GM23338 (cell line): ENCODE measurements around the gene GET4. TPM values are rescaled to one million over a fixed set of nuclear protein-coding genes. Genes with fewer than 3 reads are reported as not detected.

Experiments
- ATAC-seq: fragments of 200-7000 bp; cut with Tn5 transposase; 3 replicates; pipeline ENCODE4 v1.9.1; 2020
- DNase-seq: peaks from one replicate; pipeline ENCODE4 v3.0.0-alpha.2; 2015; ENCODE audit warnings: low spot score
- H2AFZ ChIP-seq: fragments of 200-600 bp; sonication (generic); 2 replicates; pipeline ENCODE4 v1.8.0; 2016; ENCODE audit warnings: antibody characterized with exemption, mild to moderate bottlenecking, moderate library complexity
- H3F3A ChIP-seq: fragments of 200-600 bp; sonication (generic); replicated peaks from 2 replicates; pipeline ENCODE4 v1.8.0; 2017; ENCODE audit warnings: antibody characterized with exemption, mixed run types, low read depth
- H3K27ac ChIP-seq: fragments of 200-600 bp; sonication (generic); 2 replicates; pipeline ENCODE4 v1.6.1; 2016; ENCODE audit warnings: low read depth
- H3K27me3 ChIP-seq: fragments of 200-600 bp; sonication (generic); 2 replicates; pipeline ENCODE4 v1.8.0; 2016; ENCODE audit warnings: mild to moderate bottlenecking, mixed run types, moderate library complexity; ENCODE audit not compliant: insufficient read depth
- H3K36me3 ChIP-seq: fragments of 200-600 bp; sonication (generic); 2 replicates; pipeline ENCODE4 v1.8.0; 2016; ENCODE audit warnings: mild to moderate bottlenecking; ENCODE audit not compliant: insufficient read depth
- H3K4me1 ChIP-seq: fragments of 200-600 bp; sonication (generic); 2 replicates; pipeline ENCODE4 v1.8.0; 2016; ENCODE audit warnings: mild to moderate bottlenecking, moderate library complexity; ENCODE audit not compliant: insufficient read depth
- H3K4me2 ChIP-seq: fragments of 200-600 bp; sonication (generic); 2 replicates; pipeline ENCODE4 v1.7.1; 2017; ENCODE audit warnings: mixed run types
- H3K4me3 ChIP-seq: fragments of 200-600 bp; sonication (generic); 2 replicates; pipeline ENCODE4 v1.6.1; 2016; ENCODE audit warnings: mixed run types
- H3K79me2 ChIP-seq: fragments of 200-600 bp; sonication (generic); replicated peaks from 2 replicates; pipeline ENCODE4 v1.8.0; 2017; ENCODE audit warnings: mild to moderate bottlenecking; ENCODE audit not compliant: insufficient read depth
- H3K9me2 ChIP-seq: fragments of 200-600 bp; sonication (generic); 2 replicates; pipeline ENCODE4 v1.8.0; 2017; ENCODE audit not compliant: insufficient read depth
- H4K20me1 ChIP-seq: fragments of 200-600 bp; sonication (generic); replicated peaks from 2 replicates; pipeline ENCODE4 v1.8.0; 2017; ENCODE audit warnings: mild to moderate bottlenecking; ENCODE audit not compliant: insufficient read depth
- H3K27ac Mint-ChIP-seq: 2 replicates; pipeline ENCODE4 v1.8.0; 2020; ENCODE audit warnings: inconsistent platforms, mild to moderate bottlenecking, moderate library complexity, mixed read lengths
- H3K27me3 Mint-ChIP-seq: 3 replicates; pipeline ENCODE4 v1.8.0; 2022; ENCODE audit warnings: low read depth, mild to moderate bottlenecking, moderate library complexity, mixed read lengths, inconsistent platforms; ENCODE audit not compliant: insufficient read depth, poor library complexity
- H3K36me3 Mint-ChIP-seq: 3 replicates; pipeline ENCODE4 v1.8.0; 2021; ENCODE audit warnings: low read depth, mild to moderate bottlenecking, inconsistent platforms, moderate library complexity, mixed read lengths
- H3K4me1 Mint-ChIP-seq: 3 replicates; pipeline ENCODE4 v1.8.0; 2020; ENCODE audit warnings: mild to moderate bottlenecking, inconsistent platforms, mixed read lengths
- H3K4me3 Mint-ChIP-seq: 3 replicates; pipeline ENCODE4 v1.8.0; 2021; ENCODE audit warnings: moderate library complexity, mild to moderate bottlenecking, inconsistent platforms, mixed read lengths
- H3K9me3 Mint-ChIP-seq: 3 replicates; pipeline ENCODE4 v1.8.0; 2020; ENCODE audit warnings: moderate library complexity, mild to moderate bottlenecking, inconsistent platforms, mixed read lengths
- CREB1 ChIP-seq: fragments of 250-450 bp; sonication (Bioruptor Pico); IDR thresholded peaks from 2 replicates; pipeline ENCODE4 v1.5.0; 2020; ENCODE audit warnings: low read depth, mild to moderate bottlenecking, moderate library complexity
- CTCF ChIP-seq, 2 experiments: fragments of 200-600 bp in 1 of 2; sonication (generic) in 1 of 2; conservative IDR thresholded peaks; 2 replicates each; pipeline versions ENCODE4 v1.5.1 to v1.6.1; 2016 to 2017; ENCODE audit warnings: antibody characterized with exemption in 2 of 2, low read depth in 2 of 2, mild to moderate bottlenecking in 2 of 2, moderate library complexity in 1 of 2
- EZH2phosphoT487 ChIP-seq: fragments of 200-600 bp; sonication (generic); IDR thresholded peaks from one replicate; pipeline ENCODE4 v1.8.1; 2018; ENCODE audit warnings: antibody characterized with exemption; ENCODE audit not compliant: unreplicated experiment
- JUNB ChIP-seq: IDR thresholded peaks from one replicate; pipeline ENCODE4 v1.6.1; 2016; ENCODE audit warnings: antibody characterized with exemption; ENCODE audit not compliant: unreplicated experiment
- NANOG ChIP-seq: IDR thresholded peaks from 2 replicates; pipeline ENCODE4 v1.6.1; 2016; ENCODE audit warnings: antibody characterized with exemption, borderline replicate concordance
- ZNF462 ChIP-seq: fragments of 250-450 bp; sonication (Bioruptor Pico); IDR thresholded peaks from 2 replicates; pipeline ENCODE4 v1.5.0; 2020; ENCODE audit warnings: mild to moderate bottlenecking, moderate library complexity
- polyA plus RNA-seq: library from polyadenylated mRNA; unstranded; fragments of >200 nt; fragmentation: Nextera tagmentation; extraction: Ambion mirVana; gene quantifications from 2 replicates; pipeline ENCODE4 v1.2.1, GENCODE V29; 2016
- total RNA-seq: library from RNA; depleted of rRNA; stranded (reverse); fragments of >200 nt; shearing (Covaris generic); gene quantifications from 2 replicates; pipeline ENCODE4 v1.2.3, GENCODE V29; 2014

Gene GET4
- total and polyA plus RNA-seq, 2 experiments from 2014 or later = 48.0 to 79.1 TPM

- Histone ChIP-seq H3K79me2 (no peaks in the 10 kb centered on the region; the same call in 1 of the 2 replicates), H3K4me3 (no peak overlapping the region), H3K9me2 (no peaks in the 10 kb centered on the region), H3F3A (0 out of 2 replicates have a peak, but pooled peaks cover 4% of the 10 kb centered on the region), H3K4me2 (no peak overlapping the region), H3K27me3 (no peaks in the 10 kb centered on the region), H3K4me1 (no peaks in the 10 kb centered on the region), H3K27ac (no peak overlapping the region), H3K36me3 (0 out of 2 replicates have a peak, but pooled peaks cover 6% of the 10 kb centered on the region), H2AFZ (no peak overlapping the region), H4K20me1 (no peaks in the 10 kb centered on the region)
- no peak overlapping the region for H3K27ac Mint-ChIP-seq
- H3K9me3 Mint-ChIP-seq = no peaks in the 10 kb centered on the region; the same call in 2 of the 3 replicates
- no peaks in the 10 kb centered on the region for H3K4me1 Mint-ChIP-seq
- ATAC-seq (no peak), DNase-seq (no peak)
- peaks cover 61% of the 10 kb centered on the region for H3K36me3 Mint-ChIP-seq
- H3K4me3 Mint-ChIP-seq = no peak overlapping the region
- no peak for TF ChIP-seq ZNF462 (CRISPR knock-in tag)
- TF ChIP-seq EZH2phosphoT487 = no peak
- TF ChIP-seq NANOG = no peak
- no peak for TF ChIP-seq JUNB
- no peak for TF ChIP-seq CREB1 (CRISPR knock-in tag)
- no peak for TF ChIP-seq CTCF (conservative IDR thresholded peaks at IDR 0.05; ENCODE audit: low read depth in 2 of 2)
- peaks cover 10% of the 10 kb centered on the region for H3K27me3 Mint-ChIP-seq
These were observed 18.6 kb downstream of the GET4 start for GRCh38 chr7:894927-895450.
